IPS-NIHi7 (cell line): ENCODE results near the gene BTNL8.
"Not testable (repeated sequence)": the region's sequence is repeated elsewhere in the genome, so short reads cannot be mapped to it uniquely, and the experiment has no call there.

Experiments used
- DNase-seq: peaks from one replicate; pipeline ENCODE4 v3.0.0; 2012; ENCODE audit warnings: mixed read lengths; ENCODE audit errors: extremely low spot score

Gene BTNL8

DNA sequence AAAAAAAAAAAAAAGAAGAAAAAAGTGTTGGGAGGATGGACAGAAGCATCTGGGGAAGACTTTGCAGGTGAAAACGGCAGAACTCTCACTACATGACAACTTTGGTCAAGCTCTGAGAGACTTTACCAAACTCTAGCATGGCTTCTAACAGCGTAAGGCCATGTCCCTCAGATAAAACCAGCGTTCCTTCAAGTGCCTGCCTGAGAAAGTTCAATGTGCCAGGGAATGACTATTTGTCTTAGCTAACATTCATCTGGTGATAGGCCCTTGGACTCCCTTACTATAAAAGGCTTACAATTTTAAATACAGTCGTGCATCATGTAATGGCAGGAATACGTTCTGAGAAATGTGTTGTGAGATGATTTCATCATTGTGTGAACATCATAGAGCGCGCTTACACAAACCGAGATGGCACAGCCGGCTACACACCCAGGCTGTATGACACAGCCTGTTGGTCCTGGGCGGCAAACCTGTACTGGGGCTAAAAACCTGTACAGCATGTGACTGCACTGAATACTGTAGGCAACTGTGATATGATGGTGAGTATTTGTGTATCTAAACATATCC is 23.0 kb upstream of the BTNL8 start:
- DNase-seq: no peak

DNA sequence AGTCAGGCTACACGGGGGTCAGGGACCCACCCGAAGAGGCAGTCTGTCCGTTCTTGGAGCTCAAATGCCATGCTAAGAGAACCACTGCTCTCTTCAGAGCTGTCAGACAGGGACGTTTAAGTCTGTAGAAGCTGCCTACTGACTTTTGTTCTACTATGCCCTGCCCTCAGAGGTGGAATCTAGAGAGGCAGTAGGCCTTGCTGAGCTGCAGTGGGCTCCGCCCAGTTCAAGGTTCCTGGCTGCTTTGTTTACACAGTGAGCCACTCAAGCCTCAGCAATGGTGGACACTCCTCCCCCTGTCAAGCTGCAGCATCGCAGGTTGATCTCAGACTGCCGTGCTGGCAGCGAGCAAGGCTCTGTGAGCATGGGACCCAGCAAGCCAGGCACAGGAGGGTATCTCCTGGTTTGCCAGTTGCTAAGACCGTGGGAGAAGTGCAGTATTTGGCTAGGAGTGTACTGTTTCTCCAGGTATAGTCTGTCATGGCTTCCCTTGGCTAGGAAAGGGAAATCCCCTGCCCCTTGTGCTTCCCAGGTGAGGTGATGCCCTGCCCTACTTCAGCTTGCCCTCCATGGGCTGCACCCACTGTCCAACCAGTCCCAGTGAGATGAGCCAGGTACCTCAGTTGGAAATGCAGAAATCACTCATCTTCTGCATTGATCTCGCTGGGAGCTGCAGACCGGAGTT is 13.0 kb upstream of the BTNL8 start:
- not testable (repeated sequence) for DNase-seq

DNA sequence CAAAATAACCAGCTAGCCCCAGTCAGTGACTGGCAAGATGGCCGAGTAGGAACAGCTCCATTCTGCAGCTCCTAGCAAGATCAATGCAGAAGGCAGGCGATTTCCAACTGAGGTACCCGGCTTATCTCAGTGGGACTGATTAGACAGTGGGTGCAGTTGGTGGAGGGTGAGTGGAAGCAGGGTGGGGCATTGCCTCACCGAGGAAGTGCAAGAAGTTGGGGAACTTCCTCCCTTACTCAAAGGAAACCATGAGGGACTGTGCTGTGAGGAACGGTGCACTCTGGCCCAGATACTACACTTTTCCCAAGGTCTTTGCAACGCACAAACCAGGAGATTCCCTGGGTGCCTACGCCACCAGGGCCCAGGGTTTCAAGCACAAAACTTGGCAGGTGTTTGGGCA is 9.6 kb upstream of the BTNL8 start:
- no peak for DNase-seq

DNA sequence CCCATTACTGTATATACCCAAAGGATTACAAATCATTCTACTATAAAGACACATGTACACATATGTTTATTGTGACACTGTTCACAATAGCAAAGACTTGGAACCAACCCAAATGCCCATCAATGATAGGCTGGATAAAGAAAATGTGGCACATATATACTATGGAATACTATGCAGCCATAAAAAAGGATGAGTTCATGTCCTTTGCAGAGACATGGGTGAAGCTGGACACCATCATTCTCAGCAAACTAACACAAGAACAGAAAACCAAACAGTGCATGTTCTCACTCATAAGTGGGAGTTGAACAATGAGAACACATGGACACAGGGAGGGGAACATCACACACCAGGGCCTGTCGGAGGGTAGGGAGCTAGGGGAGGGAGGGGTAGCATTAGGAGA is 3.6 kb upstream of the BTNL8 start:
- DNase-seq: not testable (repeated sequence)

DNA sequence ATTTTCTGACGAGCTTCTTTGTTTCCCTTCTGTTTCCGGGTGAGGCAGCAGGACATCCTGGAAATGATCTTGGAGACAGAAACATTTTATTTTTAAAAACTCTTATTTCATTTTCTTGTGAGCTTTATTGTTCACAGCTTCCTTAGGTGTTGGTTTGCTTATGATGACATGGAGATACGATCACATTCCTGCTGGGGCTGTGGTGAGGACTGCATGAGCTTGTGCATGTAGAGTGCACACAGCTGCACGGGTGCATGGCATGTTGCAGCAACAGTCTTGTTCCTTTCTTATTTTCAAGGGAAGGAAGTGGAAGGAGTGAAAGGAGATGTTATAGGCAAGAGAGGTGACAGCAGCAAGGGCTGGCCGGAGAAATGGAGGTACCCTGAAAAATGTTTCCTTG is 1.2 kb downstream of the BTNL8 start:
- DNase-seq: no peak

DNA sequence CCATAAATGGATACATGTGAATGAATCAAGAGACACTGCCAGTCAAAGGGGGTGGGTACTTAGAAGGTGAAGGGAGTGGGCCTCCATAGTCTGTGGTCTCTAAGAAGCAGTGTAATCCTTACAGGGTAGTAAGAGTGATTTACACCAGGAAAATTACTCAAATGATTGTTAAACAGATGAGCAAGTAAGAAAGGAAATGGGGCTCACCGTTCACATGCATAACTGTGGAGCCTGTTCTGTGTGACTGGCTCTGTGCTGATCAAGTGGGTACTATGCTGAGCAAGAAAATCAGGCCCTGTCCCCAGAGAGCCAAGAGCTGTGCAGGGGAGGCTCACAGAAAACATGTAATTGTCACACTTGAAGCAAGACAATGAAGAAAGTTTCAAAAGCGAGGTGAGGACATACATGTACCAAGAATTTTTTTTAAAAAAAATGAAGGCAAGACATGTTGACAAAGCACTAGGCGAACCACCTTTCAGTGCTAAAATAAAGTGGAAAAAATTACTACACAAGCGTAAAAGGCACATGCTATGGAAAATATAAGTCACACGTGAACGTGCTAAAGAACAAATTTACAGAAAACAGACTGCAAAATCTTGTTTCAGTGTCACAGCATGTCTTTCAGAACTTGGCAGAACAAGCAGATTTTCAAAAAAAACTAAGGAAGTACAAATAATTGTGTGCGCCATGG is 2.5 kb downstream of the BTNL8 start:
- DNase-seq: no peak

DNA sequence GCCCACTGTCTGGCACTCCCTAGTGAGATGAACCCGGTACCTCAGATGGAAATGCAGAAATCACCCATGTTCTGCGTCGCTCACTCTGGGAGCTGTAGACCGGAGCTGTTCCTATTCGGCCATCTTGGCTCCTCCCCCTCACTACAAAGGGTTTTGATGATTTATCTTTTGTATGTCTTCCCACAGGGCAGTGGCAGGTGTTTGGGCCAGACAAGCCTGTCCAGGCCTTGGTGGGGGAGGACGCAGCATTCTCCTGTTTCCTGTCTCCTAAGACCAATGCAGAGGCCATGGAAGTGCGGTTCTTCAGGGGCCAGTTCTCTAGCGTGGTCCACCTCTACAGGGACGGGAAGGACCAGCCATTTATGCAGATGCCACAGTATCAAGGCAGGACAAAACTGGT is 9.4 kb downstream of the BTNL8 start:
- no peak for DNase-seq

DNA sequence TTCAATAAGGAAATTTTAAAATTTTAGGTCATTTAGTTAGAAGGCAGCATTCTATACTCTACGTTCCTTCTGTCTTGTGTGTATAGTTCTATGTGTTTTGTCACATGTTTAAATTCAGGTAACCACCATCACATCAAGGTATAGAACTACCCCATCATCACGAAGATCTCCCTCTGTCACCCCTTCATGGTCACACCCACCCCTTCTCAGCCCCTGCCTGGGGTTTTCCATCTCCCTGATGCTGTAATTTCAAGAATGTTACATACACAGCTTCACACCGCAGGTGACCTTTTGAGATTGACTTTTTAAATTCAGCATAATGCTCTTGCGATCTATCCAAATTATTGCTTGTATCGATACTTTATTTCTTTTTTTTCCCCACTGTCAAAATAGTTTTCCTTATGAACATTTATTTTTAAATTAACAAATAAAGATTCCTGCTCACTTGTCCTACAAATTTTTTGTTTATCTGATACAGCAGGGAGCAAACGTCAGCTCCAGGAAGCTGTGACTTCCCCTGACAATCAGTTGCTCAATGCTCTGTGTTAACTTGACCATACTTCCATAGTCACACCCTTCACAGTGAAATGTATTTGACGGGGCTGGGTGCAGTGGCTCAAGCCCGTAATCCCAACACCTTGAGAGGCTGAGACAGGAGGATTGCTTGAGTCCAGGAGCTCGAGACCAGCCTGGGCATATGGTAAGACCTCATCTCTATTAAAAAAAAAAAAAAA is 10.2 kb downstream of the BTNL8 start:
- DNase-seq: no peak

DNA sequence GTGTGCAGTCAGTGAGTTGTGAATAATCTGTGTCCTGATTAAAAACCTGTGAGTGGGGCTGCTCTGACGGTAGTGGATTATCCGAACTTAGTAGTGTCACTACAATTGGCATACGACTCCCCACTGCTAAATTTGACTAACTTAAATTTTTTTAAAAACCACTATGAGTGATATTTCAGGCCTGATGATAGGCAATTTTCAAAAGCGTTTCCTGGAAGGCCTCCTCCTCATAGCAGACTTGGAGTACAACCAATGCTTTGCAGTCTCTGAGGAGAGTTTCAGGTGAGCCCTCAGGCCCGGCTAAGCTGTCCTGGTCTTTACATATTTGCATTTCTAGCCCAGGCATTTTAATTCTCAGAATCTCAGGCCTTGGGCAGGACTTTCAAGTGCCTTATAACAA is 10.8 kb downstream of the BTNL8 start:
- no peak for DNase-seq

DNA sequence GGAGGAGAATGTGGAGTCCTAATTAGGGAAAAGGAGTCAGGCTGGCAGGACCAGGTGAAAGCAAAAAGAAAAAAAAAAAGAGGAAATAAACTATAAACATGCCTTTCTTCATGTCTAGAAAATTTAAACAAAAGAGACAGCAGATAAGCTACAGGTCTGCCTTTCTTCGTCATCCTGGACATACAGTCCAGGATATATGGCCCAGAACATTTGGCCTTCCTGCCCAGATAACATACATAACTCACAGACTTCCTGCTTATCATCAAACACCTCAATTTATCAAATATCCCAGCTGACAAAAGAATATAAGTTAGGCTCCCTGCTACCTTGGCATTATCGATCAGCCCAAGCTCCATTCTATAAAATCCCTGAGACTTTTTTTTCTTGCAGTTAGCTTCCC is 11.2 kb downstream of the BTNL8 start:
- DNase-seq: no peak

DNA sequence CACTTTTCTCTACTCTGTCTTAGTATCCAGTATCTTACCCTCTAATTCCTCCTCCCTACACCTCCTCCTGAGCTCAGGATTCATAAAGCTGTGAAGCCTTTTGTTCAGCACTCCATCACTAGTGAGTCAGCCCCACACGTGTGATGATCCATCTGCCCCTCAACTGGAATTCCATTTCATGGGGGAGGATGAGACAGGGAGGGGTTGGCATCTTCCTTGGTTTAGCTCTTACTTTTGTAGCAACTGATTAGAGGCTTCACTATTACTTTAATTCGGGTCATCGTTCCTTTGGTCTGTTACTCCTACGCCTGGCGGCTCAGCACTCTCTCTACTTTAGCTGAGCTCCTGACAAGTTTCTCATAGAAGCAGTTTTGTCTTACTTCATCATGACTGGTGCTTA is 11.8 kb downstream of the BTNL8 start:
- no peak for DNase-seq

DNA sequence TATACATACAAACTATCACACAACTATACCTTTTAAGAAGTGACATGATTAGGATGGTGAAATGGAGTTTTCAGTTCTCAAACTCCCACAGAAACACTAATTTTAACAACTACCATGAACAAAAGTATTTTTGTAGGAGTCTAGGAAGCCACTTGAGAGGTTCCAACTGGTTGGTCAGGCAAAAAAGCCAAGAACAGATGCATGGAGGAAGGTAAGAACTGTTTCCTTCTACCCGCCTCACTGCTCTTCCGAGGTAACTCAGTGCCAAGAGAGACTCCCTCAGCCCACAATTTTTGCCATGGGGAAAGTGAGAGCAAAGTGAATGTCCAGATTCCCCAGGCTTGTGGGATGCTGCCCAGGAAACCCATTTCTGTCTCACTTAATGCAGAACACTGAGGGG is 15.7 kb downstream of the BTNL8 start:
- DNase-seq: no peak

DNA sequence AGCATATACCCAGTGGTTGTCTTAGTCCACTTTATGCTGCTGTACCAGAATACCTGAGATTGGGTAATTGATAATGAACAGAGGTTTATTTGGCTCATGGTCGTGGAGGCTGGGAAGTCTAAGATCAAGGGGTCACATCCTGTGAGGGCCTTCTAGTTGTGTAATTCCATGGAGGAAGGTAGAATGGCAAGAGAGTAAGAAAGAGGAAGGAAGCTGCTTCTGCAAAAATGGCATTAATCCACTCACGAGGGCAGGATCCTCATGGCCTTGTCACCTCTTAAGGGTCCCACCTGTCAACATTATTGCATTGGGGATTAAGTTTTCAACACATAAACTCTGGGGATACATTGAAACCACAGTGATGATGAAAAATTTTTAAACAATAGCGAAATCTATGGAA is 17.0 kb downstream of the BTNL8 start:
- no peak for DNase-seq

DNA sequence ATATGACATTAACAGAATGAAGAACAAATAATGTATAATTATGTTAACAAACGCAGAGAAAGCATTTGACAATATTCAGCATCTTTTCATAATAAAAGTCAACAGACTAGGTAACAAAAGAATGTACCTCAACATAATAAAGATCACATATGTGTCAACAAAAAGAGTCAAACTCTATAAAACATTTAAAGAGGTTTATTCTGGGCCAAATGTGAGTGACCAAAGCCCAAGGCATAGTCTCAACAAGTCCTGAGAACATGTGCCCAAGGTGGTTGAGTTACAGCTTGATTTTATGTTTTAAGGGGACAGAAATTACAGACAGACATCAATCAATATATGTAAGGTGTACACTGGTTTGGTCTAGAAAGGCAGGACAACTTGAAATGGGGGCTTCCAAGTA is 19.4 kb downstream of the BTNL8 start:
- no peak for DNase-seq

DNA sequence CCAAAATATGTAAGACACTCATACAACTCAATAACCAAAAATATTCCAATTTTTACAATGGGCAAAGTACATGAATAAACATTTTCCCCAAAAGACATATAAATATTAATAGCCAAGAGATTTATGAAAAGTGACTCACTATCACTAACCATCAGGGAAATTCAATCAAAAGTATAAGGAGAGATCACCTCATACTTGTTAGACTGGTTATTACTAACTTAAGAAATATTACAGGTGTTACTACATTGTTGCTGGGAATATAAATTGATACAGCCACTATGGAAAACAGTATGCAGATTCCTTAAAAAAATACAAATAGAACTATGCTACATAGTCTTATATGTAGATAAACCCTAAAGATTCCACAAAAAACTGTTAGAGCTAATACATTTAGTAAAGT is 21.8 kb downstream of the BTNL8 start:
- DNase-seq: no peak

DNA sequence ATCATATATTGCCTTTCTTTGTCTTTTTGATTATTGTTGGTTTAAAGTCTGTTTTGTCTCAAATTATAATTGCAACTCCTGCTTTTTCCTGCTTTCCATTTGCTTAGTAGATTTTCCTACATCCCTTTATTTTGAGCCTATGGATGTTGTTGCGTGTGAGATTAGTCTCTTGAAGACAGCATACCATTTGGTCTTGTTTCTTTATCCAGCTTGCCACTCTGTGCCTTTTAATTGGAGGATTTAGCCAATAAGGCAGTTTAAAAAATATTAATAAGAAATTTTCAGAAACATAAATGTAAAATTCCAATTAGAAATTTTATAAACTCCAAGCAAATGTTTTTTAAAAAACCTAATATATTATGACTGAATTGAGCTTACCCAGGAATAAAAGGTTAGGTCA is 24.0 kb downstream of the BTNL8 start:
- DNase-seq: no peak

DNA sequence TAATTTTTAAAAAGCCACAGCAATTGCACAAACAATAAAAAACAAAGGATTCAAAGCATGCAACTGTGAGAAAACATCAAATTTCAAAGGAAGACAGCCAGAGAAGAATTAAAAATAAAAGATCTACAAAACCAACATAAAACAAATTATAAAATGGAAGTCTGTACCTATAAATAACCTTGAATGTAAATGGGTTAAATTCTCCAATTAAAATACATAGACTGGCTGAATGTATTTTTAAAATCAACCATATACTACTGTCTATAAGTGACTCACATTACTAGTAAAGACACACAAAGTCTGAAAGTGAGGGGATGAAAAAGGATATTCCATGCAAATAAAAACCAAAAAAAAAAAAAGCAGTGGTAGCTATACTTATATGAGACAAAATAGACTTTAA is 33.7 kb downstream of the BTNL8 start:
- DNase-seq: no peak

DNA sequence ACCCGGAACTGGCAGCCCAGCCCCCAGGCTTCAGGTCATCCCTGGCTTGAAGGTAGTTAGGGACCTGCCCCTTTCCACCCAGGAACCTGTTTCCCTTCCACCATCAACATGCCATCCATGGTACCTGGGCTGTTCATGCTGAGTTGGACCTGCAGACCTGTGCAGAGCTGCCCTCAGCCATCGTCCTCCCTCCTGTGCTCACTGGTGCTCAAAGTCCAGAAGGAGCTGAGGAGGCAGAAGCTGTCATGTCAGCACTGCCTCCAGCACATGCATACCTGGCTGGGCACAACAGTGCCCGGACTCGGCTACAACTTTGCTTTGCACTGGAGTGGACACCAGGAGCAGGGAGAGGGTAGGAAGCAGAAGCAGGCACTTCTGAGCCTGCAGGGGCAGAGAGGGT is 36.2 kb downstream of the BTNL8 start:
- no peak for DNase-seq

DNA sequence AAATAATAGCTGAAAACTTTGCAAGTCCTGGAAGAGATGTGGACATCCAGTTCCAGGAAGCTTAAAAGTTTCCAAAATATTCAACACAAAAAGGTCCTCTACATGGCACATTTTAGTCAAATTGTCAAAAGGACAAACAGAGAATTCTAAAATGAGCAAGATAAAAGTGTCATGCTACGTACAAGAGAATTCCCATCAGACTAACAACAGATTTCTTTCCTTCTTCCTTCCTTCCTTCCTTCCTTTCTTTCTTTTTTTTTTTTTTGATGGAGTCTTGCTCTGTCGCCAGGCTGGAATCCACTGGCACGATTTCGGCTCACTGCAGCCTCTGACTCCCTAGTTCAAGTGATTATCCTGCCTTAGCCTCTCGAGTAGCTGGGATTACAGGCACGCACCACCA is 39.3 kb downstream of the BTNL8 start:
- DNase-seq: no peak

DNA sequence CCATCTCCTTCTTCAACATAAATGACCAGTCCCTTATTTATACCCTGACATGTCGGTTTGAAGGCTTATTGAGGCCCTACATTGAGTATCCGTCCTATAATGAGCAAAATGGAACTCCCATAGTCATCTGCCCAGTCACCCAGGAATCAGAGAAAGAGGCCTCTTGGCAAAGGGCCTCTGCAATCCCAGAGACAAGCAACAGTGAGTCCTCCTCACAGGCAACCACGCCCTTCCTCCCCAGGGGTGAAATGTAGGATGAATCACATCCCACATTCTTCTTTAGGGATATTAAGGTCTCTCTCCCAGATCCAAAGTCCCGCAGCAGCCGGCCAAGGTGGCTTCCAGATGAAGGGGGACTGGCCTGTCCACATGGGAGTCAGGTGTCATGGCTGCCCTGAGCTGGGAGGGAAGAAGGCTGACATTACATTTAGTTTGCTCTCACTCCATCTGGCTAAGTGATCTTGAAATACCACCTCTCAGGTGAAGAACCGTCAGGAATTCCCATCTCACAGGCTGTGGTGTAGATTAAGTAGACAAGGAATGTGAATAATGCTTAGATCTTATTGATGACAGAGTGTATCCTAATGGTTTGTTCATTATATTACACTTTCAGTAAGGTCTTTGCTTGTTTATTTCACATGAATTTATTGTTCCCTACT is 51.5 kb downstream of the BTNL8 start:
- no peak for DNase-seq

DNA sequence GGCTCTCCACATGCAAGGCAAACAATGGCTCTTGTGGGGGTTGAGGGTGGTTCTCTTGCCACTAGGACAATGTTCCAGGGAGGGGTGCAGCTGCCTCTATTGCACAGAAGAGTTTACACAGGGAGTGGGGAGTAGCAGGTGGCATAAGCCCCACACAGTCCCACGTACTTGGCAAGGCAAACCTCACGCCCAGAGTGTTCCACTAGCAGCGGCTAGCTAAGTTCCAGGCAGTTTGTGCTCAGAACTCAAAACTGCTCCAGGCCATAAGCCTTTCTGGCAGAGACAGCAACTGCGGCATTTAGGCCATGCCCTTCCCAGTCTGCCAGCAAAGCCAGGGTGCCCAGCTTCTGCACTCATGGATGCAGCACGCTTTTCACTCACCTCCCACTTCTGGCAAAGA is 60.7 kb downstream of the BTNL8 start:
- DNase-seq: no peak

DNA sequence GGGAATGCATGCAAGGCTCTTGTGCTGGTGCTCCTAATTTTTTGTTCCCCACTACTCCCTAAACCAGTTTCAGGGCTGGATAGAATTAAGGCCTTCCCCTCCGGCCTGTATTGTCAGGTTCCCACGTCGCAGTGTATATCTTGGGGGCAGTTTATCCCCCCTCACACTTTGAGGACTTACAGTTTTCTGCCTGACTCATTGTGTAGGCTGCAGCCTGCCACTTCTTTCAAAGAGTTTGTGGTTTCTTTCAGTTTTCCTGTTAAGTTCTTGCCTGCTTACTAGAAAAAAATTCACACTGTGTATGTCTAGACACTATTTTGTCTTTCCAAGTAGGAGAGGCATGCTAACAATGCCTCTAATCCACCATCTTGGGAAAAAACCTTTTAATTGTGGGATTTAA is 61.2 kb downstream of the BTNL8 start:
- DNase-seq: no peak
